Epithelial cell of alveolus of lung (primary cell): ENCODE data around the gene KHK. TPM values are rescaled to one million over a fixed set of nuclear protein-coding genes. Genes with fewer than 3 reads are reported as not detected.

Source experiments
- total RNA-seq: library from RNA; depleted of rRNA; stranded (reverse); fragments of >200 nt; gene quantifications from 2 replicates; pipeline ENCODE4 v1.2.1, GENCODE V29; 2015

Gene KHK
- total RNA-seq: 0.24 and 1.0 TPM in 2 replicates

DNA sequence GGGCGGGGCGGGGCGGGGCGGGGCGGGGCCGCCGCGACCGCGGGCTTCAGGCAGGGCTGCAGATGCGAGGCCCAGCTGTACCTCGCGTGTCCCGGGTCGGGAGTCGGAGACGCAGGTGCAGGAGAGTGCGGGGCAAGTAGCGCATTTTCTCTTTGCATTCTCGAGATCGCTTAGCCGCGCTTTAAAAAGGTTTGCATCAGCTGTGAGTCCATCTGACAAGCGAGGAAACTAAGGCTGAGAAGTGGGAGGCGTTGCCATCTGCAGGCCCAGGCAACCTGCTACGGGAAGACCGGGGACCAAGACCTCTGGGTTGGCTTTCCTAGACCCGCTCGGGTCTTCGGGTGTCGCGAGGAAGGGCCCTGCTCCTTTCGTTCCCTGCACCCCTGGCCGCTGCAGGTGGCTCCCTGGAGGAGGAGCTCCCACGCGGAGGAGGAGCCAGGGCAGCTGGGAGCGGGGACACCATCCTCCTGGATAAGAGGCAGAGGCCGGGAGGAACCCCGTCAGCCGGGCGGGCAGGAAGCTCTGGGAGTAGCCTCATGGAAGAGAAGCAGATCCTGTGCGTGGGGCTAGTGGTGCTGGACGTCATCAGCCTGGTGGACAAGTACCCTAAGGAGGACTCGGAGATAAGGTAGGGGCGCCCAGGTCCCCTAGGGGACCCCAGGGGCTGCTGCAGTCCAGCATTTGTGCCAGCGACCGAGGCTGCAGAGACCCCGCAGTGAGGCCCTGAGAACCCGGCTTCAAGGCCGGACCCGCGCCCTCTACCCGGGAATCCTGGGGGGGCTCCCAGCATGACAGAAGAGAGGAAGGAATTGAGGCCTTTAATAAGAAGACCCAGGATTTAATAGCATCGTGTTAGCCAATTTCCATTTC is at the start of gene KHK:
Gene KHK (plus strand): TSS at position 49 of the 870 bp plus-strand sequence. CDS start 488 bp downstream, at position 537.

DNA sequence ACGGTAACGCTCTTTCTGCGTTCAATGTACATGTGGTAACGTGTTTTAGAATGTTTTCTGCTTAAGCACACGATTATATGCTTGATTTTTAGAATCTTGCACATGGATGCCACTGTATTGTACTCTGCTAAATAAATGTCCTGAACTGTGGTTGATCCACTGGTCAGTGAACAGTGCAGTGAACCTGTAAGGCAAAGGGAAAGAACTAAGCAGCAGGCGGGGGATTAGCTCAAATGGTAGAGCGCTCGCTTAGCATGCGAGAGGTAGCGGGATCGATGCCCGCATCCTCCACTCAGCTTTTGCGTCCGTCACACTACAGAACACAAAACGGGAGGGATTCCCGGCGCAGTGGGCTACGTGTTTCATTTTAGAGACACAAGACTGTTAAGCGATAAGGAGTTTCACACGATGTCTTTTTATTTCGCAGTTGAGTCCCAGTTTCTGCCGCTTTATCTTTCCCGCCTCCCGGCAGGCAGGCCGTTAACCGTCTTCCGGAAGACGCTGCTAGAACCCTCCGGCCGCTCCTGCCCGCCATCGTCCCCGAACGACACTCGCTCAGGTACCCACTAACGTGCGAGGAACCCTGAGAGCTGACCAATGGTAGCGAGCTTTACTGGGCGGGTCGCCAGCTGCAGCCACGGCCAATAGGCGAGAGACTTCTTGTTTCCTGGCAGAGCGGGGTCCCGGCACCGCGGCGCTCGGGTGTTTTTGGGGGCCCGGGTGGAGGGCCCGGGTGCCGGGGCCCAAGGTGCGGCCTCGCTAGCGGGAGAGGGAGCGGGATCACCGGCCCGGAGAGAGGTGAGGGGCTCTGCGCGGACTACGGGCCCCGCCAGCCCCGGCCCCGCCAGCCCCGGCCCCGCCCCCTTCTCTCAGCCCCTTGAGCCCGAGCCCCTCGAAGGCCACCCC is 35.3 kb upstream of the KHK start, which contains the start of gene AGBL5:
Gene AGBL5 (plus strand): TSS at position 673 of the 906 bp plus-strand sequence. CDS start 1,291 bp downstream, outside the sequence.

DNA sequence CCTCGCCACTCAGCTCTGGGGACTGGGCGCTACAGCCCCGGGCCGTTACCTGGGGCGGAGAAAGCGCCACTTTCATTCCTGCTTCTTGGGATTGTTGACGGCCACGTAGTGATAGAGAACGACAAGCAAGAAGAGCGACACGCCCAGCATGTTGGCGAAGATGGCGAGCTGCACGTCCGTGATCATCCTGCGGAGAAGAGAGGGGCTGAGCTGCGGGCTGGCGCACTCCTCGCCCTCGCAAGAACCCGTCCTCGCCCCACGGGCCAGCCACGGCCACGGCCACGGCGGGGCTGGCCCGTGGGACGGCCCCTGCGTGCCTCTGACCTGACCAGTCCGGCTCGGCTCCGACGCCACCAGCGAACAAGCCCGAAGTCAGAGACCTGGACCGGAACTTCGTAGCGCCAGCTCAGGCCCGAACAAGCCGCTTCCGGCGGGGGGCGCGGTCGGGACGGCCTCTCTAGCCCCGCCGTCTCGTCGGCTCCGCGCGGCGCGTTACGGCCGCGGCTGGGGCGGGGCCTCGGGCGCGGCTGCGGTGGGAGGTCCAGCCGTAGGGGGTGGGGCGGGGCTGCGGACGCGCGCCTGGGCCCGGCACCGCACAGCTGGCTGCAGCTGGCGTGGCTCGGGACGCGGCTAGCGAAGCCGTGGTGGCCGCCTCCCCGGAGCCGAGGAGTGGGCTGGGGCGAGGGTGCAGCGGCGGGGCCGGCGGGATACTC is 15.1 kb upstream of the KHK start, which contains the start of gene OST4:
Gene OST4 (minus strand): TSS at position 378 of the 713 bp plus-strand sequence.

DNA sequence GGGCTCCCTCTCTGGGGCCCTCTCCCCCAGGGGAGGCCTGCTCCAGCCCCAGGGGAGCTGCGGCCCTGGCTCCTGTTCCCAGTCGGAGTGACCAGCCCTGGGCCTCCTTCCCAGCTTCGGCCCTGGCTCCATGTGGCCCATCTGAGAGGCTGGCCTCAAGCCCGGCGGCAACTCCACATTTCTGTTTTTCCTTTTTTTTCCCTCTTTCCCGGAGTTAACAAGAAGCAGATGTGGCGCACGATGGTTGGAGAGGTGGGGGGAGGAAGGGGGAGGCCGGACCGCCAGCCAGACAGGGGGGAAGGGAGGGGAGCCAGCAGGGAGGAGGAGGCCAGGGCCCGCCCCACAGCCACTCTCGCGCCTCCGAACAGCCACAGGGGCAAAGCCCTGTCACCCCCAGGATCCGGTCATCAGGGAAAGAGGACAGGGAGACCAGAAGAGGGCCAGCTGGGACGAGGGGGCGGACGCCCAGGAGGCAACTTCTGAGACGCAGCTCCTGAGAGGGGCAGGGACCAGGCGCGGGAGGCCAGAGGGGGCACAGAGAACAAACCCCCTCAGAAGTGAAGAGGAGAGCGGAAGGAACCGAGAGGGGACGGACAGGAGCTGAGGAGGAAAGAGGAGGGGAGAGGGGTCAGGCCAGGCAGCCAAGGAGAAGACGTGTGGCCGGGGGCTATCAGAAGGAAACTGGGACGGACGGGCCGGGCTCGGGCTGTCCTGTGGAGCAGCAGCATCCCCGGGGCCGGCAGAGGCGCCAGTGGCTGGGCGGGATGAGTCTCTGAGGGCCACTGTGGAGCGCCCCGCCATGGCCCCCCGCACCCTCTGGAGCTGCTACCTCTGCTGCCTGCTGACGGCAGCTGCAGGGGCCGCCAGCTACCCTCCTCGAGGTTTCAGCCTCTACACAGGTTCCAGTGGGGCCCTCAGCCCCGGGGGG is 8.0 kb upstream of the KHK start, which contains the start of gene EMILIN1:
Gene EMILIN1 (plus strand): TSS at position 349 of the 928 bp plus-strand sequence. CDS start 451 bp downstream, at position 800.

DNA sequence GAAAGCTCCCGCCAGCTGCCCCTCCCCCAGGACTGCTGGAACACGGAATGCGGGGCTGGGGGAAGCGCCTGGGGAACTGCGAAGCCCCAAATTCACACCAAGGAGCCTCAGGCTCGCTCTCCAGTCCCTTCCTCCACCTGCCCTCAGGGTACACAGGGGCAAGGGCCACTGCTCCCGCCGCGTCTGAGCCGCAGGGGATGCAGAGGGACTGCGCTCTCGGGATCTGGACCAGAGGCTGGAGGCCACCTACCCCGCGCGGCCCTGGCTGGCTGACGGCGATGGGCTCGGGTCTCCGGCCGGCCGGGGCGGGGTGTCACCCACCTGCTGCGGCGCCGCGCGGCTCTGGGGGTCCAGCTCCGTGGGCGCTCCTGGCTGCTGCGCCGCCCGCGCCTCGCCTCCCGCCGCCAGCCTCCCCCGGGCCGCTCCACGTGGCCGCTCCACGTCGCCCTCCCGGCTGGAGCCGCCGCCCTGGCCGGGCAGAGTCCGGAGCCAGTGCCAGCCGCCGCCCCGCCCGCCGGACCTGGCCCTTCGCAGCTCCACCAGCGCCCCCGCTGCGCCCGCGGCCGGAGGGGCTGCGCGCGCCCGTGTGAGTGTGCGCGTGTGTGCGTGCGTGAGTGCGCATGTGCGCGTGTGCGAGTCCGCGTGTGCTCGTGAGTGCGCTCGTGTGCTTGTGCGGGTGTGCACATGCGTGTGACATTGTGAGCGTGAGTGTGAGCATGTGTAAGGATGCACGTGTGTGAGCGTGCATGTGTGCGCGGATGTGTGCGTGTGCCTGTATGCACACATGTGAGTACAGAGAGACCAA is 32.2 kb downstream of the KHK start, which contains the start of gene CGREF1:
Gene CGREF1 (minus strand): TSS at position 604 of the 805 bp plus-strand sequence. CDS start 14,762 bp downstream, outside the sequence.

DNA sequence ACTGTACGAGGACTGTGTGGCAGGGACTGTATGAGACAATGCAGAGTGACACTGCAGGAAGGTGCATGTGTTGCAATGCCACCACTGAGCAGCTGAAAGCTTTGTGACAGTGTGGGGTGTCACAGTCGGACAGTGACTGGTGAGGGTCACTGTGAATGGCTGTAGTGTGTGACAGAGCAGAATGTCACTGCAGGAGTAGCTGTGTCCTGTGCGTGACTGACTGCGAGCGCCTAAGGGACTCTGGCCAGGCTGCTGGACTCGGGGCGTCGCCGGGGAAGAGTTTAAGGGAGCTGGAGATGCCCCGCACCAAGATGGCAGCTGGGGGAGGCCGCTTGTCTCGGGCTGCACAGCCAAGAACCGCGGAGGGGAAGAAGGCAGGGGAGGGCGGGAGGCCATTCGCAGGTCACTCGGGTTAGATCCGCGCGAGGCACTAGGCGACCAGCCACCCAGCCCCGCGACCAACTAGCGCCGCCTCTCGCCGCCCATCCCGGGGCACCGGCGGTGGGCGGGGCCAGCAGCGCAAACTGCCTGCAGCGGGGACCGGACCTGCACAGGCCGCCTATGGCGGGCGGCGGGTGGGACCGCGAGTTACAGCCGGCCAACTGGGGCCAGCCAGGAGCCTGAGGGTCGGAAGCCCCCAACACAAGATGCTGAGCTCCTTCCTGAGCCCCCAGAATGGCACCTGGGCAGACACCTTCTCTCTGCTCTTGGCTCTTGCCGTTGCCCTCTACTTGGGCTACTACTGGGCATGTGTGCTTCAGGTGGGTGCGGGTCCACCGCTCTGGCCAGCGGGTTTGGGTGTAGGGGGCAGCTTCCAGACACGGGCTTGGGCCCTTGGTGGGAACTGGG is 37.0 kb downstream of the KHK start, which contains the start of gene ABHD1:
Gene ABHD1 (plus strand): TSS at position 514 of the 849 bp plus-strand sequence. CDS start 134 bp downstream, at position 648.

DNA sequence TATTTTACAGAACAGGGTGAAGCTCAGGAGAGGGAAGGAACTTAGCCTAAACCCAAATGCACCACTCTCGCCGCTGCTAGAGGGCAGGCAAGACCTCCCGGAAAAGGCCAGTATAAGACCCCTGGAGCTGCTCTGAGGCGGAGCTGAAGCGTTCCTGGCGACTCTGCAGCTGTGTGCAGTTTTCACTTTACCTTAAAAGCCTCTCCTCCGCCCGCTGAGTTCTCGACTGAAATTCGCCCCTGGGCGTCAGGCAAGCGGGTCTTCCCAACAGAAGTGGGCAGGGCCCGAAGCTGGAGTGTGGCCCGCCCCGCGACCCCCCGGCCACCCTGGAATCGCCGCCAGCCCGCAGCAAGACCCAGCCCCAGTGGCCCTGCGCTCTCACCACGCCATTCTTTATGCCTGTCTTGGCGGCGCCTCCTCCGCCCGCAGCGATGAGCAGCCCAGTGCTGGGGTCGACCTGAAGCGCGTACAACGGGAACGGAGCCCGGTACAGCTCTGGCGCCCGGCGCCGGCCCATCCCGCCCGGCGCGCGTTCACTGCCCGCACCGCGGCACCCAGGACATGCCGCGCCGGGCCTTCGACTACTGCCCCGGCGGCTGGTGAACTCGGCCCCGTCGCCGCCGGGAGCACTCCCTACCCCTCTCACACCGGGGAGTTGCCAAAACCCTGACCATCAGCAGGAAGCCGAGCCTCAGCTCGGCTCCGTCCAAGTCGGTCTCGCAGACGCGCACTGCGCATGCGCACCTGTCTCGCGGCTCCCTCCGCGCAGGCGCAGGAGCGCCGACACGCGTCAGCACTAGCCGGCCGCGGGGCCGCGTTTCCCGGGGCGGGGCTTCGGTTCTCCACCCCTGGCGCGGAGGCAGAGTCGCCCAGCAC is 47.6 kb downstream of the KHK start, which contains the start of gene PREB:
Gene PREB (minus strand): TSS at position 732 of the 876 bp plus-strand sequence. CDS start 215 bp downstream, at position 517.

DNA sequence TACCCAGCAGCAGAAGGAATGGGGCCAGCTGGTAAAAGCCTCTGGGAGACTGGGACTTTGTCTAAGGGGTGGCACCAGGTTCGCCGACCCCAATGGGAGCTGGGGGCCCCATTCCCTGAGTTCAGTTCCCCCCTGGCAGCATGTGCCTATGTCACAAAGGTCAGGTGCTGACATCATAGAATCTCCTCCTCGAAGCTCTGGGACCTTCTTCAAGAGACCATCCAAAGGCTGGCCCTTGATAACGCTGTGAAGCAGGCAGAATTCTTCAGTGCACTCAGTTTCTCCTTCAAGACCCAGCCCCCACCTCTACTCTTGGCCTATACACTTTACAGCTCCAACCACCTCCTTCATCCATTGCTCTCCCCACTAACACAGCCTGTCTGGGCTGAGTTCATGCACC is 52.7 kb downstream of the KHK start, which contains the start of gene PRR30:
Gene PRR30 (minus strand): TSS at position 101 of the 400 bp plus-strand sequence. CDS start 1,081 bp downstream, outside the sequence.

DNA sequence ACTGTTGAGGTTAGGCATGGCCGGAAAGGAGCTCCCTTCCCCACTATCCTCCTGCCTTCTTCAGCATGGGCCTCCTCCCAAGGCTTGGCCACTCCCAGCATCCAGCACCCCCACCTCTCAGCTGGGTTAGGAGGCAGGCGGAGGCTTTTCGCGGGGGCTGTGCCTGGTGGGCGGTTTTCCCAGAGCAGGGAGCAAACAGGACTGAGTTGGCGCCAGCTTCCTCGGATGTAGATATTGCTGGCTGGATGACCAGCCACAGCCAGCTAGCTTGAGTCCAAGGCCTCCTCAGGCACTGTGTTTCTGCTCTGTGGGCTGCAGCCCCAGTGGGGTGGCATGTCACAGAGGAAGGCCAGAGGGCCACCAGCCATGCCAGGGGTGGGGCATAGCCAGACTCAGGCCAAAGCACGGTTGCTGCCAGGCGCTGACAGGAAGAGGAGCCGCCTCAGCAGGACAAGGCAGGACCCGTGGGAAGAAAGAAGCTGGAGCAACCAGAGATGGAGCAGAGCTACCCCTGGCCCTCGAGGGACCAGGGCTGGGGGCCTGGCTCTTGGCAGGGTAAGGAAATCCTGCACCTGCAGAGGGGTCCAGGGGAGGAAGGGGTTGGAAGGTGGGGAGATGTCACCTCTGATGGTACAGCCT is 62.3 kb downstream of the KHK start, which contains the start of gene TCF23:
Gene TCF23 (plus strand): TSS at position 204 of the 639 bp plus-strand sequence. CDS start 130 bp downstream, at position 334.

Other genes with a start within 250 kb of the KHK start
- not detected in 2 replicates for gene DPYSL5, start 238.6 kb upstream of the KHK start, total RNA-seq
- 4.9 and 9.7 TPM in 2 replicates for gene MAPRE3, start 116.1 kb upstream of the KHK start, total RNA-seq
- 48.9 and 66.5 TPM in 2 replicates for gene TMEM214, start 53.8 kb upstream of the KHK start, total RNA-seq
- gene AGBL5, start 35.1 kb upstream of the KHK start, total RNA-seq: 22.6 and 24.6 TPM in 2 replicates
- 364 and 815 TPM in 2 replicates for gene OST4, start 15.1 kb upstream of the KHK start, total RNA-seq
- 546 and 790 TPM in 2 replicates for gene EMILIN1, start 8.2 kb upstream of the KHK start, total RNA-seq
- gene CGREF1, start 32.4 kb downstream of the KHK start, total RNA-seq: 1.2 and 4.6 TPM in 2 replicates
- gene ABHD1, start 37.0 kb downstream of the KHK start, total RNA-seq: not detected in 2 replicates
- 53.0 and 92.5 TPM in 2 replicates for gene PREB, start 47.9 kb downstream of the KHK start, total RNA-seq
- not detected in 2 replicates for gene PRR30, start 52.6 kb downstream of the KHK start, total RNA-seq
- not detected in 2 replicates for gene TCF23, start 62.2 kb downstream of the KHK start, total RNA-seq
- 225 and 250 TPM in 2 replicates for gene ATRAID, start 125.3 kb downstream of the KHK start, total RNA-seq
- 18.3 and 26.0 TPM in 2 replicates for gene SLC5A6, start 125.5 kb downstream of the KHK start, total RNA-seq
- 22.5 and 42.7 TPM in 2 replicates for gene CAD, start 130.6 kb downstream of the KHK start, total RNA-seq
- gene SLC30A3, start 176.3 kb downstream of the KHK start, total RNA-seq: not detected in 2 replicates
- not detected in 2 replicates for gene DNAJC5G, start 188.7 kb downstream of the KHK start, total RNA-seq
- gene TRIM54, start 195.7 kb downstream of the KHK start, total RNA-seq: 0.24 TPM in 1 of 2 replicates, not detected in the other
- gene UCN, start 221.7 kb downstream of the KHK start, total RNA-seq: 1.0 and 11.3 TPM in 2 replicates
- 80.7 and 88.8 TPM in 2 replicates for gene MPV17, start 236.3 kb downstream of the KHK start, total RNA-seq